ENCODE results near the gene CDH4.

The CDH4 gene

DNA sequence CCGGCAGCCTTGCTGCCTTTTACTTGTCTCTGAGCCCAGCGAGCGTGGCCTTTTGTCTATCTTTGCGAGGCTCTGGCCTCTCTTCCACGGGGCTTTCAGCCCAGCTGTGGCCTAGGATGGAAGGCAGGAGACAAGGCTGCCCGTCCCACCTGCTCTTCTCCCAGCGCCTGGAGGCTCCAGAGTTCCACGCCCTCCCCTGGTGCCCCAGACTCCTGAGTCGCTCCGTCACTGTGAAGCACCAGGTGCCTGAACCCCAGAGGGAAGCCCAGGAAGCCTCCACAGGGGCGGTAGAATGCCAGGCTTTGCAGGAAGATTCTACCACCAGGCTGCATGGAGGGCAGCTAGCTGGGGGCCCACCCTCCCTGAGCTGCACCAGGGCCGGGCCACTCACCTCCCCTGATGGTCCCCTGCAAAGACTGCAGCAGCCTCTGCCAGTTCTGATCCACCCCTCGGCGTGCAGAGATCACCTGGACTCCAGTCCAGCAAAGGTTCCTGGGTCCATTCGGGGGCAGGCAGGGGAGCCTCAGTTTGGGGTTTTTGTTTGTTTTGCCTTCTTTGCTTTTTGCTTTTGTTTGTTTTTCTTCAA is 384.6 kb downstream of the CDH4 start:
- H3K9ac ChIP-seq (ENCODE audit: low read length), result no peak overlapping the region
- H3K4ac ChIP-seq (ENCODE audit: low read depth, low read length), result no peak overlapping the region
- no peak overlapping the region for H3K4me2 ChIP-seq (ENCODE audit: low read length)
- H3K27me3 ChIP-seq (ENCODE audit: insufficient read depth, low read length), result no peaks in the 10 kb centered on the region
- H3K9me3 ChIP-seq (ENCODE audit: insufficient read depth, low read depth, low read length), result peaks cover 4% of the 10 kb centered on the region
- no peak for DNase-seq
- H3K4me1 ChIP-seq (ENCODE audit: control insufficient read depth in 1 of 2, insufficient read depth in 2 of 2, low read length in 2 of 2), result no peaks in the 10 kb centered on the region
- H2BK12ac ChIP-seq (ENCODE audit: low read length), result no peak overlapping the region
- no peak overlapping the region for H2AFZ ChIP-seq (ENCODE audit: insufficient read depth, low read length, poor library complexity)
- no peaks in the 10 kb centered on the region for H3K36me3 ChIP-seq (ENCODE audit: control insufficient read depth in 1 of 2, insufficient read depth in 2 of 2, low read length in 2 of 2)
- no peak overlapping the region for H3K14ac ChIP-seq (ENCODE audit: low read length)
- H2BK5ac ChIP-seq (ENCODE audit: low read depth, low read length, poor library complexity), result no peak overlapping the region
- no peaks in the 10 kb centered on the region for H3K79me2 ChIP-seq (ENCODE audit: control insufficient read depth, insufficient read depth, low read length, poor library complexity)
- H3K18ac ChIP-seq (ENCODE audit: low read length), result no peak overlapping the region
- H2BK120ac ChIP-seq (ENCODE audit: insufficient read depth, low read length, poor library complexity), result no peak overlapping the region
- H3K27ac ChIP-seq (ENCODE audit: low read depth, low read length), result no peak overlapping the region
- H2AK5ac ChIP-seq (ENCODE audit: low read length), result no peak overlapping the region
- no peaks in the 10 kb centered on the region for H3K79me1 ChIP-seq (ENCODE audit: low read length)
- WGBS (ENCODE audit: extremely low coverage, insufficient coverage, insufficient read length), result no CpG with 5 or more reads among the region's 15 CpGs
- H3K4me3 ChIP-seq (ENCODE audit: low read depth, low read length), result no peak overlapping the region
- no peak overlapping the region for H4K8ac ChIP-seq (ENCODE audit: low read depth, low read length)
- H4K91ac ChIP-seq (ENCODE audit: low read depth, low read length), result no peak overlapping the region
- no peak overlapping the region for H4K12ac ChIP-seq (ENCODE audit: low read depth, low read length)
- no peak overlapping the region for H3K23ac ChIP-seq (ENCODE audit: low read length)

DNA sequence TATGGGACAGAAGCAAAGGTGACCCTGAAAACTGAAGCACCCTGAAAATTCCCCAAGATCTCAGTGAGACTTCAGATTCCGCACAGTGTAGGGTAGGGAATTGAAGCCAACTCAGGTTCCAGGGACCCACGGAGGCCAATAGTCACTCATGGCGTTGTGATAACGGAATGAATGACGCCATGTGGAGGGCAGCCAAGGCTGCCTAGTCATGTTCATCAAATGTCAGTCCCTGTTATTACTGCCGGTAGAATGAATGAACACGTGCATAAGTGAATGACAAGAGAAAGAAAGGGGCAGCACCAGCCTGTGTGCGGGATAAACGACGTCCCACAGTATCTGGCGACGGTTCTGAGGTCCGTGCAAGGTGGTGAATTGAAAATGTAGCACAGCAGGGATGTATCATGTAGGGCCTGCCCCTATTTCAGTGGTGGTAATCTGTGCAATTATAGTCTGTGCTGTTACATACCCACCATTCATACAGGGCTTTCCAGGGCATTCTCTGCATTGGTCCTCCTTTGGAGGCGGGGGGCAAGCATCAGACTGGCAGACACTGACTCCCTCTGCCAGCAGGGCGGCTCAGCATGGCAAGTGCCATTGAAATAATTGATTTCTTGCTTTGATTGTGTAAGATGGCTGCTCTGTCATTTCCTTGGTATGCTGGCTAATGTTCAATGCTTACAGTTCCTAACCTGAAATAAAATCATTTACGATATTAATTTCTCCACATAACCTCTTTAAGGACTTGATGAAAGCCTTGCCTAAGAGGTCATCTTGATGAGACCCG is 386.9 kb downstream of the CDH4 start:
- H3K79me2 ChIP-seq (ENCODE audit: control insufficient read depth, insufficient read depth, low read length, poor library complexity), result no peaks in the 10 kb centered on the region
- H3K9me3 ChIP-seq (ENCODE audit: insufficient read depth, low read depth, low read length), result peaks cover 12% of the 10 kb centered on the region
- no peak overlapping the region for H3K4me2 ChIP-seq (ENCODE audit: low read length)
- H4K12ac ChIP-seq (ENCODE audit: low read depth, low read length), result no peak overlapping the region
- H3K18ac ChIP-seq (ENCODE audit: low read length), result no peak overlapping the region
- no CpG with 5 or more reads among the region's 17 CpGs for whole genome bisulfite sequencing (ENCODE audit: extremely low coverage, insufficient coverage, insufficient read length)
- no peak overlapping the region for H2AFZ ChIP-seq (ENCODE audit: insufficient read depth, low read length, poor library complexity)
- no peak overlapping the region for H3K23ac ChIP-seq (ENCODE audit: low read length)
- no peak overlapping the region for H3K27ac ChIP-seq (ENCODE audit: low read depth, low read length)
- H2BK120ac ChIP-seq (ENCODE audit: insufficient read depth, low read length, poor library complexity), result no peak overlapping the region
- no peak overlapping the region for H4K91ac ChIP-seq (ENCODE audit: low read depth, low read length)
- H3K4me3 ChIP-seq (ENCODE audit: low read depth, low read length), result no peak overlapping the region
- H3K36me3 ChIP-seq (ENCODE audit: control insufficient read depth in 1 of 2, insufficient read depth in 2 of 2, low read length in 2 of 2), result no peaks in the 10 kb centered on the region
- no peak overlapping the region for H2BK12ac ChIP-seq (ENCODE audit: low read length)
- H3K14ac ChIP-seq (ENCODE audit: low read length), result no peak overlapping the region
- H3K9ac ChIP-seq (ENCODE audit: low read length), result no peak overlapping the region
- H3K4me1 ChIP-seq (ENCODE audit: control insufficient read depth in 1 of 2, insufficient read depth in 2 of 2, low read length in 2 of 2), result no peaks in the 10 kb centered on the region
- no peak overlapping the region for H3K4ac ChIP-seq (ENCODE audit: low read depth, low read length)
- no peak overlapping the region for H4K8ac ChIP-seq (ENCODE audit: low read depth, low read length)
- H3K27me3 ChIP-seq (ENCODE audit: insufficient read depth, low read length), result no peaks in the 10 kb centered on the region
- H2BK5ac ChIP-seq (ENCODE audit: low read depth, low read length, poor library complexity), result no peak overlapping the region
- no peaks in the 10 kb centered on the region for H3K79me1 ChIP-seq (ENCODE audit: low read length)
- no peak for DNase-seq
- no peak overlapping the region for H2AK5ac ChIP-seq (ENCODE audit: low read length)

DNA sequence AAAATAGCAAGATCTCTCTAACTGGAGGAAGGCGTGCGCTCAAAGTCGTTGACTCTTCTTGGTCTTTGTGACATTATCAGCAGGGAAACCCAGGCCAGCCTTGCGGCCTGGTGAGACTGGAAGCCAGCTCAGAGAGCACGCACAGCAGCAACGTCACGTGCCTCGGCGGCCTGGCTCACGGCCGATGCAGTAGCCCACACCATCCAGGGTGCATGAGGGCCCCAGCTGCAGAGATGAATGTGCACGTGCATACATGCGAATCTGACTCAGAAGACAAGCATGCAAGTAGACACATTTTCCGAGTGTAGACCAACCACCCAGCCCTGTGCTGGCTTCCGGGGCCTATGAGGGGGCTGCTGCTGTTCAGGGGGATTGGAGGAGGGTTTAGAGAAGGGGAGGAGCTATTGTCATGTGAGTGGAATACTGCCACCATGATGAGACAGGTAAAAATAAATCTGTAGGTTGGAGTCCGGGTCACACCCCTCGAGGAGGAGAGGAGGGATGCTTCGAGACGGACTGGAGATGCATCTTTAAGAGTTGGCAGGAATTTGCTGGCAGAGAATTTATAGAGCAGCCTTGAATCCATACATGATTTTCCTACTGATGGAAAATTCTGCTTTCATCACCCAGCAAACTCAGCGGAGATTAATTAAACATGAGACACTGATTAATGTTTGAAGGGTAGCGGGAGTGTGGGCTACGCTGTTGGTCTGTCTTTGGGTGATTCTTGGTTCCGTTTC is 388.2 kb downstream of the CDH4 start:
- no peak overlapping the region for H2BK5ac ChIP-seq (ENCODE audit: low read depth, low read length, poor library complexity)
- H3K27ac ChIP-seq (ENCODE audit: low read depth, low read length), result no peak overlapping the region
- H3K79me2 ChIP-seq (ENCODE audit: control insufficient read depth, insufficient read depth, low read length, poor library complexity), result no peaks in the 10 kb centered on the region
- no CpG with 5 or more reads among the region's 23 CpGs for WGBS (ENCODE audit: extremely low coverage, insufficient coverage, insufficient read length)
- no peak overlapping the region for H3K4me2 ChIP-seq (ENCODE audit: low read length)
- H2BK120ac ChIP-seq (ENCODE audit: insufficient read depth, low read length, poor library complexity), result no peak overlapping the region
- H4K8ac ChIP-seq (ENCODE audit: low read depth, low read length), result no peak overlapping the region
- H3K18ac ChIP-seq (ENCODE audit: low read length), result no peak overlapping the region
- no peak overlapping the region for H4K12ac ChIP-seq (ENCODE audit: low read depth, low read length)
- no peak overlapping the region for H3K4me3 ChIP-seq (ENCODE audit: low read depth, low read length)
- H4K91ac ChIP-seq (ENCODE audit: low read depth, low read length), result no peak overlapping the region
- H3K9ac ChIP-seq (ENCODE audit: low read length), result no peak overlapping the region
- H2BK12ac ChIP-seq (ENCODE audit: low read length), result no peak overlapping the region
- no peak overlapping the region for H2AFZ ChIP-seq (ENCODE audit: insufficient read depth, low read length, poor library complexity)
- no peaks in the 10 kb centered on the region for H3K36me3 ChIP-seq (ENCODE audit: control insufficient read depth in 1 of 2, insufficient read depth in 2 of 2, low read length in 2 of 2)
- peaks cover 12% of the 10 kb centered on the region for H3K9me3 ChIP-seq (ENCODE audit: insufficient read depth, low read depth, low read length)
- H3K27me3 ChIP-seq (ENCODE audit: insufficient read depth, low read length), result no peaks in the 10 kb centered on the region
- no peak overlapping the region for H3K23ac ChIP-seq (ENCODE audit: low read length)
- DNase-seq, result no peak
- no peaks in the 10 kb centered on the region for H3K4me1 ChIP-seq (ENCODE audit: control insufficient read depth in 1 of 2, insufficient read depth in 2 of 2, low read length in 2 of 2)
- H3K79me1 ChIP-seq (ENCODE audit: low read length), result no peaks in the 10 kb centered on the region
- no peak overlapping the region for H3K4ac ChIP-seq (ENCODE audit: low read depth, low read length)
- H3K14ac ChIP-seq (ENCODE audit: low read length), result no peak overlapping the region
- H2AK5ac ChIP-seq (ENCODE audit: low read length), result no peak overlapping the region

DNA sequence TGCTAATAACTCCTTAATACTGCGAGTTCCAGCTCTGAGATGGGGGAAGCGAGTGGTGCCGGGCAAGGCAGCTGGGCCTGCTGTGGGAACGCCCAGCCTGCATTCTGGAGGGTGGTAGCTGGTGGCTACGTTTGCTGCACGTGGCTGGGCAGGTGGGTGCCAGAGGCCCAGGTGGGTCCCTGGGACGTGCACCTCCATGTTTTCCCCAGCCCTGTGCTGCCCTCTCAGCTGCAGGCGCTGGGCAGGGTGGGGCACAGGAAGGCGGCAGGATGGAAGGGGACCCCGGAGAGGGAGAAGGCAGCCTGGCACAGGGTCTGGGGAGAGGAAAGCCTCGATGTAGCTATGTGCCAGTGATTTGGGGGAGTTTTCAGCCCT is 388.8 kb downstream of the CDH4 start:
- Histone ChIP-seq H3K4ac (ENCODE audit: low read depth, low read length) (no peak overlapping the region), H2AK5ac (ENCODE audit: low read length) (no peak overlapping the region), H3K4me2 (ENCODE audit: low read length) (no peak overlapping the region), H3K27ac (ENCODE audit: low read depth, low read length) (no peak overlapping the region), H4K12ac (ENCODE audit: low read depth, low read length) (no peak overlapping the region), H2AFZ (ENCODE audit: insufficient read depth, low read length, poor library complexity) (no peak overlapping the region), H3K4me3 (ENCODE audit: low read depth, low read length) (no peak overlapping the region), H3K14ac (ENCODE audit: low read length) (no peak overlapping the region), H2BK5ac (ENCODE audit: low read depth, low read length, poor library complexity) (no peak overlapping the region), H4K91ac (ENCODE audit: low read depth, low read length) (no peak overlapping the region), H4K8ac (ENCODE audit: low read depth, low read length) (no peak overlapping the region), H3K18ac (ENCODE audit: low read length) (no peak overlapping the region), H3K79me1 (ENCODE audit: low read length) (no peaks in the 10 kb centered on the region), H3K27me3 (ENCODE audit: insufficient read depth, low read length) (no peaks in the 10 kb centered on the region), H3K9me3 (ENCODE audit: insufficient read depth, low read depth, low read length) (peaks cover 12% of the 10 kb centered on the region), H2BK120ac (ENCODE audit: insufficient read depth, low read length, poor library complexity) (no peak overlapping the region), H3K9ac (ENCODE audit: low read length) (no peak overlapping the region), H3K23ac (ENCODE audit: low read length) (no peak overlapping the region), H3K79me2 (ENCODE audit: control insufficient read depth, insufficient read depth, low read length, poor library complexity) (no peaks in the 10 kb centered on the region), H3K36me3 (ENCODE audit: control insufficient read depth in 1 of 2, insufficient read depth in 2 of 2, low read length in 2 of 2) (no peaks in the 10 kb centered on the region), H2BK12ac (ENCODE audit: low read length) (no peak overlapping the region), H3K4me1 (ENCODE audit: control insufficient read depth in 1 of 2, insufficient read depth in 2 of 2, low read length in 2 of 2) (no peaks in the 10 kb centered on the region)
- no peak for DNase-seq
- WGBS (ENCODE audit: extremely low coverage, insufficient coverage, insufficient read length), result no CpG with 5 or more reads among the region's 11 CpGs
